Ovary (tissue), 9 donors: ENCODE results near the gene ACSM3. TPM values are rescaled to one million over a fixed set of nuclear protein-coding genes. Genes with fewer than 3 reads are reported as not detected.

Experiments used
- DNase-seq, 5 donors: peaks; one replicate each; pipeline ENCODE4 v3.0.0-alpha.2; 2019 to 2020
- H3K27ac ChIP-seq, 2 donors: fragments of 200-600 bp; one replicate each; pipeline versions ENCODE4 v1.5.1 to v1.8.0; 2019 to 2022
- H3K27me3 ChIP-seq: fragments of 200-600 bp; one replicate; pipeline ENCODE4 v1.8.0; 2022
- H3K36me3 ChIP-seq: fragments of 200-600 bp; sonication (generic); one replicate; pipeline ENCODE4 v1.5.1; 2019
- H3K4me1 ChIP-seq: one replicate; pipeline ENCODE4 v1.8.1; 2013; ENCODE audit warnings: mild to moderate bottlenecking, moderate library complexity; ENCODE audit not compliant: insufficient read depth
- H3K4me3 ChIP-seq: fragments of 200-600 bp; sonication (generic); one replicate; pipeline ENCODE4 v1.5.1; 2017
- H3K9me3 ChIP-seq, 2 donors: fragments of 200-600 bp in 1 of 2; sonication (generic) in 1 of 2; one replicate each; pipeline versions ENCODE4 v1.5.1 to v1.8.1; 2013 to 2019; ENCODE audit warnings: mild to moderate bottlenecking in 1 of 2, moderate library complexity in 1 of 2
- CTCF ChIP-seq, 3 donors: fragments of 450-650 bp in 2 of 3; fragments of 200-600 bp in 1 of 3; IDR thresholded peaks; one replicate each; pipeline versions ENCODE4 v1.5.1 to v1.8.0; 2016 to 2022; ENCODE audit warnings: antibody characterized with exemption in 3 of 3, mild to moderate bottlenecking in 1 of 3
- EP300 ChIP-seq: sonication (generic); formaldehyde crosslinking; IDR thresholded peaks from one replicate; pipeline ENCODE4 v1.6.1; 2017; ENCODE audit warnings: antibody characterized with exemption
- POLR2A ChIP-seq: fragments of 450-650 bp; IDR thresholded peaks from one replicate; pipeline ENCODE4 v1.6.1; 2017; ENCODE audit warnings: antibody characterized with exemption, mild to moderate bottlenecking, moderate library complexity
- WGBS, 3 donors: extraction: QIAGEN DNeasy Blood & Tissue Kit in 1 of 3; methylation state at CpG; one replicate each; pipeline versions ENCODE4 v1.1.5 to v1.1.7; 2013 to 2017; 5-methylcytosine and 5-hydroxymethylcytosine counted together
- intact Hi-C, 4 donors: fragments of 100-400 bp; cut with DNase I; formaldehyde crosslinking; loops; one replicate each; pipeline versions ENCODE4 v1.11.0 to v1.15.1; 2022 to 2023
- polyA plus RNA-seq, 2 donors: library from polyadenylated mRNA; stranded (reverse); fragments of 200-250 nt in 1 of 2; fragments of 350-450 nt in 1 of 2; fragmentation: Illumina TruSeq in 1 of 2; extraction: RNeasy Lipid Tissue Mini Kit (QIAGEN cat#74804) in 1 of 2; gene quantifications; one replicate each; pipeline ENCODE4 v1.2.3, GENCODE V29; 2013 to 2014
- total RNA-seq, 7 donors: library from RNA; depleted of rRNA in 2 of 7; stranded (reverse); fragments of >200 nt in 2 of 7; fragmentation: NEBNext Ultra II Directional in 3 of 7; extraction: Animal tissue kit (Norgen Biotek cat#: 25700) in 3 of 7; gene quantifications; one replicate each; pipeline versions ENCODE4 v1.1.0 to v1.2.4, GENCODE V29; 2016 to 2023
- donor health status: DM: no; HTN: no; CAD: no; lungs with moderate emphysema.
- donor health status: DM: no; HTN: no; CAD: no.
- donor health status: Bipolar disorder and iron deficiency.
- donor health status: DM: yes; HTN: yes; CAD: no.
- donor health status: DM: no; HTN: no; CAD: no.
- donor health status: DM: yes; HTN: yes; CAD: no.

The ACSM3 gene
- total and polyA plus RNA-seq, 9 donors = 97.1 to 481 (median 248) TPM

DNA sequence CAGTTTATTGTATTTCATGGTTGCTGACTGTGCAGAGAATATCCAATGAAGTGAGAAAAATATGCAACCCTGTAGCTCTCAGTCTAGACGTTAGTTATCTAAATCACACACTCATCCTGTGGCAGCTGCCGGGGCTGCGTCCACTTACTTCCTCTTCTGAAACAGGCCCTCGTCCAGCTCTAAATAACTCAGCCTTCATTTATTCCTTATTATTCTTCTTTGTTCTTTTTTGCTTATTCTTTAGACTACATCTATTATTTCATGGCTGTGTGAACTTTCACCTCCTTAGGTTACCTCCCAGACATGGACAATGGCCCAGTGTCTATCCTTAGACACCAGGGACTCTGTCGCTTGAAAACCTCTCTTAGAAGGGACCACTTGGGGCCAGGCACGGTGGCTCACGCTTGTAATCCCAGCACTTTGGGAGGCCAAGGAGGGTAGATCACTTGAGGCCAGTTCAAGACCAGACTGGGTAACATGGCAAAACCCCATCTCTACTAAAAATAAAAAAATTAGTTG lies 18.8 kb upstream of the ACSM3 start:
- intact Hi-C loops = no loop called here
- DNase-seq = no peak
- H3K9me3 ChIP-seq = no peaks in the 10 kb centered on the region
- peaks cover 3% of the 10 kb centered on the region for H3K4me1 ChIP-seq
- H3K36me3 ChIP-seq = no peaks in the 10 kb centered on the region
- TF ChIP-seq CTCF (IDR thresholded peaks at IDR 0.05) = no peak
- no peak for TF ChIP-seq POLR2A
- TF ChIP-seq EP300 = no peak
- 64 to 78% (median 72%) methylated on average over 7 of the region's 7 CpGs for WGBS, 3 donors
- H3K4me3 ChIP-seq = no peak overlapping the region
- no peak overlapping the region for H3K27ac ChIP-seq
- H3K27me3 ChIP-seq = no peaks in the 10 kb centered on the region

DNA sequence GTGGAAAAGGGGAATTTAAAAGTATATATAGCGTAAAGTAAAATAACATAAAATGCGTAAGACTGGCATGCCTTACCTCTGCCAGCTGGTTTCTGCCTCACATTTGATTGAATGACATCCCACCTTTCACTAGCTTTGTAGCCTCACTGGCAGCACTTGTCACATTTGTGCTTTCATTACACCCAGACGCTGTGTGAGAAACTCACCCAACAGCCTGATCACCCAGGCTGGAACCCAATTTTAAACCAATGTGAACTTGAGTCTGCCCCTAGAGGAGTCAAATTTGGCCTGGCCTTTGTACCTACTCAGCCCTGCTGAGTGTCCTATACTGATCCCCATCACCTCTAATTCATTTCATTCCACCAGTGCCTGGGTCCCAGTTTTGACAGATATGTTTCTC lies 17.4 kb upstream of the ACSM3 start:
- no peak for TF ChIP-seq CTCF (IDR thresholded peaks at IDR 0.05)
- TF ChIP-seq EP300 = no peak
- TF ChIP-seq POLR2A = no peak
- 95 to 99% (median 96%) methylated on average over 3 of the region's 3 CpGs for WGBS, 3 donors
- no peak for DNase-seq
- intact Hi-C loops = no loop called here
- H3K4me1 ChIP-seq = peaks cover 3% of the 10 kb centered on the region
- H3K27ac ChIP-seq = no peak overlapping the region
- H3K27me3 ChIP-seq = no peaks in the 10 kb centered on the region
- no peaks in the 10 kb centered on the region for H3K9me3 ChIP-seq
- no peak overlapping the region for H3K4me3 ChIP-seq
- no peaks in the 10 kb centered on the region for H3K36me3 ChIP-seq

GRCh38 chr16:20747030-20747816 lies 16.6 kb upstream of the ACSM3 start:
- Histone ChIP-seq H3K27ac (no peak overlapping the region), H3K4me1 (no peaks in the 10 kb centered on the region), H3K4me3 (no peak overlapping the region), H3K9me3 (no peaks in the 10 kb centered on the region), H3K36me3 (no peaks in the 10 kb centered on the region), H3K27me3 (no peaks in the 10 kb centered on the region)
- DNase-seq = no peak
- 64 to 79% (median 73%) methylated on average over 4 of the region's 4 CpGs for WGBS, 3 donors
- no peak for TF ChIP-seq POLR2A
- TF ChIP-seq CTCF (IDR thresholded peaks at IDR 0.05) = no peak
- TF ChIP-seq EP300 = no peak
- intact Hi-C loops = no loop called here

DNA sequence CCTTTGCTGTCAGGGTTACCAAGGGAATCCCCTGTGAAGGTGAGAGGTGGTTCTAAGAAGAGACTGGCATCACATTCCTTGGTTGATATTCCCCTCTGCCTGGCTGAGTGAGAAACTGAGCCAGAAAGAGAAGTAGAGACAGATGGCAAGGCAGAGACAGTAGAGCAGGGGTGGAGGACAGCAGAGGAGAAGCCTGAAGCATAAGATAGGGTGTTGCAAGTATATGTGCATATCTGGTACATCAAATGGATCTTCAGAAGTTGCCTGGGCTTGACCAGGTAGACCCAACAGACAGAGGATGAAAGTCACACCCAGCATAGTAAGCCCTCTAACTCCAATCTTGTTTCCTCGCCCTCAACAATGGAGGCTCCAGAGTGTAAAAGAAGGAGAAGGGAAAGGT lies 14.3 kb upstream of the ACSM3 start:
- 94 to 100% (median 95%) methylated on average over 1 of the region's 1 CpG for WGBS, 3 donors
- Histone ChIP-seq H3K4me3 (no peak overlapping the region), H3K9me3 (no peaks in the 10 kb centered on the region), H3K27ac (no peak overlapping the region), H3K36me3 (no peaks in the 10 kb centered on the region), H3K27me3 (no peaks in the 10 kb centered on the region), H3K4me1 (no peaks in the 10 kb centered on the region)
- intact Hi-C loops = no loop called here
- DNase-seq = no peak
- TF ChIP-seq EP300 (no peak), CTCF (IDR thresholded peaks at IDR 0.05) (no peak), POLR2A (no peak)
